Astrocyte (in vitro differentiated cells and primary cell): ENCODE data around the gene ASCC3. TPM values are rescaled to one million over a fixed set of nuclear protein-coding genes. Genes with fewer than 3 reads are reported as not detected.
A peak's percentile ranks its signal among the peaks of the same experiment; 100 is the strongest.

Experiments used
- DNase-seq: peaks from one replicate; pipeline ENCODE4 v3.0.0-alpha.2; 2010; ENCODE audit warnings: low read depth
- FAIRE-seq: peaks from 2 replicates; lab custom pipeline; 2011; peaks lifted over from hg19 to GRCh38; lab: Jason Lieb, UNC
- H2AFZ ChIP-seq: 2 replicates; pipeline ENCODE4 v1.6.0; 2012; ENCODE audit warnings: low read depth, low read length, inconsistent platforms
- H3K27ac ChIP-seq: 2 replicates; pipeline ENCODE4 v1.5.1; 2011; ENCODE audit warnings: low read depth, low read length, inconsistent platforms
- H3K27me3 ChIP-seq: 2 replicates; pipeline ENCODE4 v1.6.0; 2011; ENCODE audit warnings: low read length, inconsistent platforms; ENCODE audit not compliant: insufficient read depth
- H3K36me3 ChIP-seq: 2 replicates; pipeline ENCODE4 v1.5.1; 2011; ENCODE audit warnings: low read length, inconsistent platforms; ENCODE audit not compliant: insufficient read depth
- H3K4me1 ChIP-seq: 2 replicates; pipeline ENCODE4 v1.5.1; 2011; ENCODE audit warnings: low read length, inconsistent platforms; ENCODE audit not compliant: insufficient read depth
- H3K4me2 ChIP-seq: 2 replicates; pipeline ENCODE4 v1.6.0; 2012; ENCODE audit warnings: low read length, inconsistent platforms
- H3K4me3 ChIP-seq: 2 replicates; pipeline ENCODE4 v1.5.1; 2011; ENCODE audit warnings: low read depth, mild to moderate bottlenecking, low read length, inconsistent platforms; ENCODE audit not compliant: insufficient read depth
- H3K79me2 ChIP-seq: 2 replicates; pipeline ENCODE4 v1.6.0; 2012; ENCODE audit warnings: mild to moderate bottlenecking, low read length, inconsistent platforms; ENCODE audit not compliant: insufficient read depth
- H3K9ac ChIP-seq: 2 replicates; pipeline ENCODE4 v1.6.0; 2012; ENCODE audit warnings: mild to moderate bottlenecking, low read length, inconsistent platforms
- H3K9me3 ChIP-seq: 2 replicates; pipeline ENCODE4 v1.5.1; 2012; ENCODE audit warnings: low read depth, mild to moderate bottlenecking, low read length, inconsistent platforms; ENCODE audit not compliant: insufficient read depth
- H4K20me1 ChIP-seq: 2 replicates; pipeline ENCODE4 v1.6.0; 2012; ENCODE audit warnings: low read length, inconsistent platforms; ENCODE audit not compliant: insufficient read depth
- H3K27ac Mint-ChIP-seq: one replicate; pipeline ENCODE4 v1.8.0; 2021; ENCODE audit warnings: mild to moderate bottlenecking, mixed read lengths; ENCODE audit not compliant: unreplicated experiment
- H3K27me3 Mint-ChIP-seq: one replicate; pipeline ENCODE4 v1.8.0; 2021; ENCODE audit warnings: low read depth, mixed read lengths; ENCODE audit not compliant: unreplicated experiment
- H3K36me3 Mint-ChIP-seq: one replicate; pipeline ENCODE4 v1.8.0; 2021; ENCODE audit warnings: low read depth, mixed read lengths; ENCODE audit not compliant: unreplicated experiment
- H3K4me1 Mint-ChIP-seq: one replicate; pipeline ENCODE4 v1.8.0; 2021; ENCODE audit warnings: low read depth, mixed read lengths; ENCODE audit not compliant: unreplicated experiment
- H3K4me3 Mint-ChIP-seq: one replicate; pipeline ENCODE4 v1.8.0; 2021; ENCODE audit warnings: mild to moderate bottlenecking, moderate library complexity, mixed read lengths; ENCODE audit not compliant: unreplicated experiment
- H3K9me3 Mint-ChIP-seq: one replicate; pipeline ENCODE4 v1.8.0; 2021; ENCODE audit warnings: mild to moderate bottlenecking, mixed read lengths; ENCODE audit not compliant: unreplicated experiment
- EZH2 ChIP-seq: IDR thresholded peaks from 2 replicates; pipeline ENCODE4 v1.6.1; 2012; ENCODE audit warnings: mild to moderate bottlenecking, low read length, inconsistent platforms; ENCODE audit not compliant: insufficient read depth
- total RNA-seq: library from RNA; stranded (reverse); gene quantifications from 2 replicates; pipeline ENCODE4 v1.2.1, GENCODE V29; 2021
- TF ChIP-seq, protein P1 (sequence below): IDR thresholded peaks from 2 replicates; pipeline ENCODE4 v1.5.1; 2011; ENCODE audit warnings: low read depth, mild to moderate bottlenecking, inconsistent platforms, low read length, moderate library complexity; ENCODE audit not compliant: insufficient read depth

The ASCC3 gene
- total RNA-seq, 1 donor from 2014 or later: 138 TPM

DNA sequence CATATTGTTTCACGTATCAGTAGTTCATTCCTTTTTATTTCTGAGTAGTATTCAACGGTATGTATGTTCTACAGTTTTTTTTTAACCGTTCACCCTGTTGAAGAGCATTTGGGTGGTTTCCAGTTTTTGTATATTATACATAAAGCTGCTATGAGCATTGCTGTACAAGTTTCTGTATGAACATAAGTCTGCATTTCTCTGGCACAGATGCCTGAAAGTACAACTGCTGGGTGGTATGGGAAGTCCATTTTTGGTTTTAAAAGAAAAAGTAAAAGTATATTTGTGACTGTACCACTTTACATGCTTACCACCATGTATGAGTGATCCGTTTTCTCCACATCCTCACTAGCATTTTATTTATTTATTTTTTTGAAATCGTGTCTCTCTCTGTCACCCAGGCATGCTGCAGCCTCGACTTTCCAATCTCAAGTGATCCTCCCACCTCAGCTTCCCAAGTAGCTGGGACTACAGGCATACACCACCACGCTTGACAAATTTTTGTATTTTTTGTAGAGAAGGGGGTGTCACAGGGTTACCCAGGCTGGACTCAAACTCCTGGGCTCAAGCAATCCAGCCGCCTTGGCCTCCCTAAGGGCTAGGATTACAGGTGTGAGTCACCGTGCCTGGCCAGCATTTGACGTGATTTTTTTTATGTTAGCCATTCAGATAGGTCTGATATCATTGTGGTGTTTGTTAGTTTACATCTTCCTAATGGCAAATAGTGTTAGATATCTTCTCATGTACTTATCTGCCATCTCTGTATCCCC is 405.4 kb downstream of the ASCC3 start:
- Mint-ChIP-seq H3K4me3 (no peak overlapping the region), H3K27ac (no peak overlapping the region), H3K36me3 (no peaks in the 10 kb centered on the region), H3K4me1 (peaks cover 2% of the 10 kb centered on the region), H3K27me3 (peaks cover 16% of the 10 kb centered on the region), H3K9me3 (peaks cover 1% of the 10 kb centered on the region)
- Histone ChIP-seq H3K4me2 (no peak overlapping the region), H3K4me3 (no peak overlapping the region), H3K4me1 (no peaks in the 10 kb centered on the region), H3K9ac (no peak overlapping the region), H2AFZ (no peak overlapping the region), H4K20me1 (no peaks in the 10 kb centered on the region), H3K36me3 (no peaks in the 10 kb centered on the region), H3K27ac (no peak overlapping the region), H3K27me3 (peaks cover 27% of the 10 kb centered on the region), H3K79me2 (no peaks in the 10 kb centered on the region), H3K9me3 (no peaks in the 10 kb centered on the region)
- DNase-seq (no peak), FAIRE-seq (no peak)
- TF ChIP-seq EZH2: no peak
- TF ChIP-seq, protein P1, sequence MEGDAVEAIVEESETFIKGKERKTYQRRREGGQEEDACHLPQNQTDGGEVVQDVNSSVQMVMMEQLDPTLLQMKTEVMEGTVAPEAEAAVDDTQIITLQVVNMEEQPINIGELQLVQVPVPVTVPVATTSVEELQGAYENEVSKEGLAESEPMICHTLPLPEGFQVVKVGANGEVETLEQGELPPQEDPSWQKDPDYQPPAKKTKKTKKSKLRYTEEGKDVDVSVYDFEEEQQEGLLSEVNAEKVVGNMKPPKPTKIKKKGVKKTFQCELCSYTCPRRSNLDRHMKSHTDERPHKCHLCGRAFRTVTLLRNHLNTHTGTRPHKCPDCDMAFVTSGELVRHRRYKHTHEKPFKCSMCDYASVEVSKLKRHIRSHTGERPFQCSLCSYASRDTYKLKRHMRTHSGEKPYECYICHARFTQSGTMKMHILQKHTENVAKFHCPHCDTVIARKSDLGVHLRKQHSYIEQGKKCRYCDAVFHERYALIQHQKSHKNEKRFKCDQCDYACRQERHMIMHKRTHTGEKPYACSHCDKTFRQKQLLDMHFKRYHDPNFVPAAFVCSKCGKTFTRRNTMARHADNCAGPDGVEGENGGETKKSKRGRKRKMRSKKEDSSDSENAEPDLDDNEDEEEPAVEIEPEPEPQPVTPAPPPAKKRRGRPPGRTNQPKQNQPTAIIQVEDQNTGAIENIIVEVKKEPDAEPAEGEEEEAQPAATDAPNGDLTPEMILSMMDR: no peak

- Histone ChIP-seq H3K4me2 (no peak overlapping the region), H3K9me3 (peaks cover 3% of the 10 kb centered on the region), H3K36me3 (no peaks in the 10 kb centered on the region), H3K27ac (no peak overlapping the region), H3K27me3 (peaks cover 53% of the 10 kb centered on the region), H3K4me1 (no peaks in the 10 kb centered on the region), H2AFZ (no peak overlapping the region), H3K9ac (no peak overlapping the region), H3K79me2 (no peaks in the 10 kb centered on the region), H3K4me3 (no peak overlapping the region), H4K20me1 (no peaks in the 10 kb centered on the region)
- Mint-ChIP-seq H3K27me3 (peaks cover 33% of the 10 kb centered on the region), H3K4me3 (no peak overlapping the region), H3K4me1 (peaks cover 2% of the 10 kb centered on the region), H3K36me3 (no peaks in the 10 kb centered on the region), H3K27ac (no peak overlapping the region), H3K9me3 (peaks cover 1% of the 10 kb centered on the region)
- TF ChIP-seq, protein P1: no peak
- no peak for TF ChIP-seq EZH2
- DNase-seq (no peak), FAIRE-seq (no peak)
Measured at GRCh38 chr6:100473182-100473581, 407.9 kb downstream of the ASCC3 start.

DNA sequence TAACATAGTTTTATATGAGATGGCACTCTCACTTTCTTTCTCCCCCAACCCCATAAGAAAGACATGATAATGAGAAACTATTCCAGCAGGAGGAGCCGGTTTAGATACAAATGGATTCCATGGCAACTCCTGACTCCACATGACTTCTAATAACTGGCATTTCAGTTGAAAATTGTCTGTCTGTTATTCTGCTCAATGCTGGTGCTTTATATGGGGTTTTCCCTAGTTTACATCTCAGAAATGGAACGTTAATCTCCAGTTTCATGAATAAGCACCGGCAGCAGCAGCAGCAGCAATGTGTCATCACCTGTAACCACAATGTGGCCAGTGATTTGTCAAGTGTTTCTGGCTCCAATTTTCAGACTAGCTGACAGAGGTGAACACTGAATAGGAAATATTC is 408.5 kb downstream of the ASCC3 start:
- Mint-ChIP-seq H3K27me3 (peaks cover 38% of the 10 kb centered on the region), H3K36me3 (no peaks in the 10 kb centered on the region), H3K4me3 (no peak overlapping the region), H3K27ac (no peak overlapping the region), H3K9me3 (peaks cover 4% of the 10 kb centered on the region), H3K4me1 (peaks cover 2% of the 10 kb centered on the region)
- Histone ChIP-seq H3K4me3 (no peak overlapping the region), H4K20me1 (no peaks in the 10 kb centered on the region), H3K4me1 (no peaks in the 10 kb centered on the region), H2AFZ (no peak overlapping the region), H3K27ac (no peak overlapping the region), H3K79me2 (no peaks in the 10 kb centered on the region), H3K27me3 (peaks cover 58% of the 10 kb centered on the region), H3K9ac (no peak overlapping the region), H3K36me3 (no peaks in the 10 kb centered on the region), H3K4me2 (no peak overlapping the region), H3K9me3 (peaks cover 3% of the 10 kb centered on the region)
- DNase-seq (peak; percentile 56), FAIRE-seq (no peak)
- TF ChIP-seq, protein P1: no peak
